Fibroblast of lung (primary cell): ENCODE measurements around the gene UBE2U.

Experiments
- EZH2 ChIP-seq: IDR thresholded peaks from 2 replicates; pipeline ENCODE4 v1.5.1; 2012; ENCODE audit warnings: low read length, control low read depth, mild to moderate bottlenecking; ENCODE audit errors: missing control alignments
- TF ChIP-seq, protein P1 (sequence below), 2 donors: IDR thresholded peaks in 1 of 2; conservative IDR thresholded peaks in 1 of 2; 1 replicate in 1 of 2; 2 replicates in 1 of 2; pipeline ENCODE4 v1.5.1; 2011 to 2012; ENCODE audit warnings: low read length in 2 of 2, control low read depth in 1 of 2, inconsistent platforms in 1 of 2, low read depth in 1 of 2, mild to moderate bottlenecking in 1 of 2

DNA sequence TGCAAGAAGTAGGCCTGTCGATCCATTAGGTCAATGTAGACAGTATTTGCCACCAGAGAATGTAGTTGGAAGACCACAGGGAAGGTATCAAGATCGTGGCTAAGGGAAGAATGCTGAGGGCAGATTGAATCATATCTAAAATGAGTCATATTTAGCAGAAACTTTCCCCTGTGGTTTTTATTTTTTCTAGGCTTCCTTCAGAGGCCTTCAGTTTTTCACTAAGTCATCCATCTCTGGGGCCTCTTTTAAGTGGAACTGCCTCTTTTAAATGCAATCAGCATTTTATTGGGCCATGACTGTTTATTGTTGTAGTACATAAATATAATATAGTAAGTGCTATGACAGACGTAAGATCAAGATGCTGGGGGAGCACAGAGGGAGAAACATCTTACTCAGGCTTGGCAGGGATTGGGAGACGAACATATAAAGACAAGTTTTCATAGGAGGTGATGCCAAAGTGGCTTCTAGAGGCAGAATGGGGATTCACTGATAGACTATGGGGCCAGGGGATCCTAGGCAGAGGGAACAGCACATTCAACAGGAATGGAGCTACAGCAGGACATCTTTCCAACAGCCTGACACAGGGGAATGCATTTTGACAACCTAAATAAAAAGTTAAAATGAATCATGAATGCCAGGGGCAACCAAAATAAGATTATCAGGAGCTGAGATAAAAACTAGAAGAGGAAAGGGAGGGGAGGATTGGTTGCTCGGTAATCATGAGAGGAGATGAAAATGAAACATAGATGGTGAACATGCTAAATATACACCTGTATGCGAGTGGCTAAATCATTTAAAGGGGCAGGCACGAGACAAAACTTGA lies 20.1 kb downstream of the UBE2U start:
- TF ChIP-seq, protein P1, sequence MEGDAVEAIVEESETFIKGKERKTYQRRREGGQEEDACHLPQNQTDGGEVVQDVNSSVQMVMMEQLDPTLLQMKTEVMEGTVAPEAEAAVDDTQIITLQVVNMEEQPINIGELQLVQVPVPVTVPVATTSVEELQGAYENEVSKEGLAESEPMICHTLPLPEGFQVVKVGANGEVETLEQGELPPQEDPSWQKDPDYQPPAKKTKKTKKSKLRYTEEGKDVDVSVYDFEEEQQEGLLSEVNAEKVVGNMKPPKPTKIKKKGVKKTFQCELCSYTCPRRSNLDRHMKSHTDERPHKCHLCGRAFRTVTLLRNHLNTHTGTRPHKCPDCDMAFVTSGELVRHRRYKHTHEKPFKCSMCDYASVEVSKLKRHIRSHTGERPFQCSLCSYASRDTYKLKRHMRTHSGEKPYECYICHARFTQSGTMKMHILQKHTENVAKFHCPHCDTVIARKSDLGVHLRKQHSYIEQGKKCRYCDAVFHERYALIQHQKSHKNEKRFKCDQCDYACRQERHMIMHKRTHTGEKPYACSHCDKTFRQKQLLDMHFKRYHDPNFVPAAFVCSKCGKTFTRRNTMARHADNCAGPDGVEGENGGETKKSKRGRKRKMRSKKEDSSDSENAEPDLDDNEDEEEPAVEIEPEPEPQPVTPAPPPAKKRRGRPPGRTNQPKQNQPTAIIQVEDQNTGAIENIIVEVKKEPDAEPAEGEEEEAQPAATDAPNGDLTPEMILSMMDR (conservative IDR thresholded peaks at IDR 0.05 in 1 of 2, IDR thresholded peaks at IDR 0.05 in 1 of 2; ENCODE audit: low read depth in 1 of 2, low read length in 2 of 2) = no peak
- no peak for TF ChIP-seq EZH2
